ENCODE measurements around the gene MBOAT2.

Gene MBOAT2

DNA sequence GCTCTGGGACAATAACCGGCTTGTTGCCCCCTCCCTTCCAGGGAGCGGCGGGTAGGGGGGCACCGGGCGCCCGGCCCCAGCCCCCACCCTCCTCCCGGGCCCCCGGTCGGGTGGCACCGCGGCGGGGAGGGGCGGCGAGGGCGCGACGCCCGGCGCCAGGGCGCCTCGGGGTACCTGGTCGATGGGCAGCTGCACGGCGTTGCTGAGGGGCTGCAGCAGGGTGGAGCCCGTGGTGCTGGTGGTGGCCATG is 193 bp downstream of the MBOAT2 start:
- TF ChIP-seq, protein P1, sequence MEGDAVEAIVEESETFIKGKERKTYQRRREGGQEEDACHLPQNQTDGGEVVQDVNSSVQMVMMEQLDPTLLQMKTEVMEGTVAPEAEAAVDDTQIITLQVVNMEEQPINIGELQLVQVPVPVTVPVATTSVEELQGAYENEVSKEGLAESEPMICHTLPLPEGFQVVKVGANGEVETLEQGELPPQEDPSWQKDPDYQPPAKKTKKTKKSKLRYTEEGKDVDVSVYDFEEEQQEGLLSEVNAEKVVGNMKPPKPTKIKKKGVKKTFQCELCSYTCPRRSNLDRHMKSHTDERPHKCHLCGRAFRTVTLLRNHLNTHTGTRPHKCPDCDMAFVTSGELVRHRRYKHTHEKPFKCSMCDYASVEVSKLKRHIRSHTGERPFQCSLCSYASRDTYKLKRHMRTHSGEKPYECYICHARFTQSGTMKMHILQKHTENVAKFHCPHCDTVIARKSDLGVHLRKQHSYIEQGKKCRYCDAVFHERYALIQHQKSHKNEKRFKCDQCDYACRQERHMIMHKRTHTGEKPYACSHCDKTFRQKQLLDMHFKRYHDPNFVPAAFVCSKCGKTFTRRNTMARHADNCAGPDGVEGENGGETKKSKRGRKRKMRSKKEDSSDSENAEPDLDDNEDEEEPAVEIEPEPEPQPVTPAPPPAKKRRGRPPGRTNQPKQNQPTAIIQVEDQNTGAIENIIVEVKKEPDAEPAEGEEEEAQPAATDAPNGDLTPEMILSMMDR (IDR thresholded peaks at IDR 0.05; ENCODE audit: insufficient read depth, low read length, poor library complexity, severe bottlenecking), result no peak
- Histone ChIP-seq H3K36me3 (ENCODE audit: control insufficient read depth, insufficient read depth, low read length) (no peaks in the 10 kb centered on the region), H3K27me3 (replicated peaks; ENCODE audit: control insufficient read depth, insufficient read depth, low read length) (no peaks in the 10 kb centered on the region), H3K4me3 (replicated peaks; ENCODE audit: low read depth, low read length) (peak overlapping the region; percentile 68)
- DNase-seq (ENCODE audit: extremely low read depth, insufficient read length), result no peak

DNA sequence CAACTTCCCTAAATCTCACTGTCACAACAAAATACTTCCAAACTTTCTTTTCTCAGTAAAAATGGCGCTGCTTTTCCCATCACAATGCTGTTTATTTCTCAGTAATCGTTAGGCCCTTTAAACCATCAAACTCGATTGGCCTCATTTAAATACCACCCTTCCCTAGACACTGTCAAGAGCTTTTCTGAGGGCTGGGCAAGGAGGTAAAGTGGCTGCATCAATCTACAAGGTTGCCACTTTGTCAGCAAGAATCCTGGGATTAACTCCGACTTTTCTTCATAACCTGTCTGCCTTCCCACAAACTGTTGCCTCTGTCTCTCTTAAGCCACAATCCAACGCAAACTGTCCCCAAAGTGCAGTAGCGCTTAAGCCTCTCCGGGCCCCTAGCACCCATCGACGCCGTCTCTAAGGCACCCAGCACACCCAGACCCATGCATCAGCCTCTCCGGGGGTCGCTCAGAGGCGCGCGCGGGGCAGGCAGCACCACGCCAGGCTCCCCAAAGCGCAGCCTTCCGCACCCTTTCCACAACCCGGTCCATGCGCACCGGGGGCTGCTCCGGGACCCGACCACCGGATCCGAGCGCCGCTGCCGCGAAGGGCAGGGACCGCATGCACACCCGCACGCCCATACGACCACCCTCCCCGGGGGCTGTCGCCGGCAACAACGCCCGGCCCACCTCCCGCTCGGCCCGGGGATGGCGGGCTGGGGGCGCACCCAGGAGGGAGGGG is 683 bp downstream of the MBOAT2 start:
- H3K4me3 ChIP-seq (replicated peaks; ENCODE audit: low read depth, low read length), result peak overlapping the region; percentile 68
- no peaks in the 10 kb centered on the region for H3K36me3 ChIP-seq (ENCODE audit: control insufficient read depth, insufficient read depth, low read length)
- TF ChIP-seq, protein P1 (IDR thresholded peaks at IDR 0.05; ENCODE audit: insufficient read depth, low read length, poor library complexity, severe bottlenecking), result no peak
- no peaks in the 10 kb centered on the region for H3K27me3 ChIP-seq (replicated peaks; ENCODE audit: control insufficient read depth, insufficient read depth, low read length)
- peak; percentile 4 for DNase-seq (ENCODE audit: extremely low read depth, insufficient read length)

DNA sequence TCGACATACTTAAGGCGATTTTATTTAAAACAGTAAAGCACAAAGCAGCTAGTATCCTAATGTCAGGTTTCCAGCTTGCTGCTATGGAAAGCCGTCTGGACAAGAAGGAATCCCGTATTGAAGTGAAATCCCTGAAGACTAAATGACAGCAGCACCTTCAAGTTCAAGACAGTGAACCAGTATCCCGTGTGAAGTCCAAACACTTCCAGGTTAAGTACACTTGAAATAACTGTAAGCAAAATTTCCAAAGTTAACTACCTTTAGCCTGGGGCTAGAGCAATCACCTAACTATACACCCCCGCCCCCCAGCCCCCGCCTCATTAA is 1.2 kb downstream of the MBOAT2 start:
- TF ChIP-seq, protein P1 (IDR thresholded peaks at IDR 0.05; ENCODE audit: insufficient read depth, low read length, poor library complexity, severe bottlenecking), result no peak
- no peaks in the 10 kb centered on the region for H3K36me3 ChIP-seq (ENCODE audit: control insufficient read depth, insufficient read depth, low read length)
- no peak for DNase-seq (ENCODE audit: extremely low read depth, insufficient read length)
- H3K27me3 ChIP-seq (replicated peaks; ENCODE audit: control insufficient read depth, insufficient read depth, low read length), result no peaks in the 10 kb centered on the region
- no peak overlapping the region; the same call in 1 of the 2 replicates for H3K4me3 ChIP-seq (replicated peaks; ENCODE audit: low read depth, low read length)

DNA sequence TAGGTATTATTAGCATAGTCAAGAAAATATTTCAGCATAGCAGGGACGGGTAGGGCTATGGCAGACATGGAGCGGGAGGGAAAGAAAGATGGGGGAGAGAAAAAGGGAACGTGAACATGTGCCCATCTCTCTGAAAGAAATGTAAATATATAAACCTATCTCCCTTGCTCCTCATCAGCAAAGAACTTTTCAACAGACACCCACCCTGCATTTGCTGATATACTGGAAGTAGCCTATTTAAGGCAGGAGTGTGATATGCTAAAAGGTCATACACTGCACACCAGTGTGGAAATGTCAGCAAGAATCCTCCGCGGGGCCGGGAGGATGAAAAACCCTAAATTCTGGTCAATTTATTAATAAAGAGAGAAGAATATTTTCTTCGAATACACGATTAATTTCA is 1.7 kb downstream of the MBOAT2 start:
- Histone ChIP-seq H3K27me3 (replicated peaks; ENCODE audit: control insufficient read depth, insufficient read depth, low read length) (no peaks in the 10 kb centered on the region; the same call in 1 of the 2 replicates), H3K36me3 (ENCODE audit: control insufficient read depth, insufficient read depth, low read length) (no peaks in the 10 kb centered on the region), H3K4me3 (replicated peaks; ENCODE audit: low read depth, low read length) (no peak overlapping the region)
- DNase-seq (ENCODE audit: extremely low read depth, insufficient read length), result no peak
- TF ChIP-seq, protein P1 (IDR thresholded peaks at IDR 0.05; ENCODE audit: insufficient read depth, low read length, poor library complexity, severe bottlenecking), result no peak

DNA sequence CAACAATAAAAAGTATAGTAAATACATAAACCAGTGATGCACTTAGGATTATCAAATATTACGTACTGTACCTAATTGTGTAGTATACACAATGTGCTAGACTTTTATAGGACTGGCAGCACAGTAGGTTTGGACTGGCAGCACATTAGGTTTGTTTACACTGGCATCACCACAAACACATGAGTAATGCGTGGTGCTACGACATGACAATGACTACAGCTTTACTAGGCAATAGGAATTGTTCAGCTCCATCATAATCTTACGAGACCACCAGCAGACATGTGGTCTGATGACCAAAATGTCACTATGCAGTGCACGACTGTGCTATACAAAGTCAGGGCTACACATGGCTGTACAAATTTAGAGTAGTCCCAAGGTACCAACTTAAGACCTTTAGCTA is 2.3 kb downstream of the MBOAT2 start:
- H3K4me3 ChIP-seq (replicated peaks; ENCODE audit: low read depth, low read length), result no peak overlapping the region
- no peaks in the 10 kb centered on the region for H3K36me3 ChIP-seq (ENCODE audit: control insufficient read depth, insufficient read depth, low read length)
- TF ChIP-seq, protein P1 (IDR thresholded peaks at IDR 0.05; ENCODE audit: insufficient read depth, low read length, poor library complexity, severe bottlenecking), result no peak
- no peaks in the 10 kb centered on the region; the same call in 1 of the 2 replicates for H3K27me3 ChIP-seq (replicated peaks; ENCODE audit: control insufficient read depth, insufficient read depth, low read length)
- no peak for DNase-seq (ENCODE audit: extremely low read depth, insufficient read length)

DNA sequence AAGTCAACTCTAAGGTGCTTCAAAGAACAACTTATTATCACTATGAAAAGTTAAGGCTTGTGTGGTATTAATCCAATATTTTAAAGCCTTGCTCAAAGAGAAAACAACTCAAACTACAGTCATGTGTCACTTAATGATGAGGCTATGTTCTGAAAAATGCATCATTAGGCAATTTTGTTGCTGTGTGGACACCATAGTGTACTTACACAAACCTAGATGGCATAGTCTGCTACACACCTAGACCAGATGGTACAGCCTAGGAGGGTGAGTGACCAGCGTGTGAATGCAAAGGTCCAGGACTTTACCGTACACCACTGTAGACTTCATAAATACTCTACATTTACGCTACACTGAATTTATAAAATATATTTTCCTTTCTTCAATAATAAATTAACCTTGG is 3.0 kb downstream of the MBOAT2 start:
- Histone ChIP-seq H3K36me3 (ENCODE audit: control insufficient read depth, insufficient read depth, low read length) (no peaks in the 10 kb centered on the region), H3K4me3 (replicated peaks; ENCODE audit: low read depth, low read length) (no peak overlapping the region), H3K27me3 (replicated peaks; ENCODE audit: control insufficient read depth, insufficient read depth, low read length) (no peaks in the 10 kb centered on the region; the same call in 1 of the 2 replicates)
- TF ChIP-seq, protein P1 (IDR thresholded peaks at IDR 0.05; ENCODE audit: insufficient read depth, low read length, poor library complexity, severe bottlenecking), result no peak
- no peak for DNase-seq (ENCODE audit: extremely low read depth, insufficient read length)
